Activated CD8-positive, alpha-beta T cell treated with anti-CD3 and anti-CD28 coated beads, Interleukin-2, amount 10 ng/mL, durations not matched to agents 7 days and 5 days (primary cell): ENCODE measurements around the gene C3. TPM values are rescaled to one million over a fixed set of nuclear protein-coding genes. Genes with fewer than 3 reads are reported as not detected.
A peak's percentile ranks its signal among the peaks of the same experiment; 100 is the strongest.

Experiments used
- ATAC-seq: fragments of 150-1000 bp; cut with Tn5 transposase; one replicate; pipeline ENCODE4 v1.10.0; 2021; ENCODE audit warnings: moderate library complexity
- CTCF ChIA-PET: fragments of 350-600 bp; sonication (Branson Sonifier 250); formaldehyde crosslinking; loops from one replicate; lab custom pipeline; 2021; ENCODE audit warnings: antibody characterized with exemption; lab: Charles Lee
- POLR2A ChIA-PET: fragments of 350-600 bp; sonication (Branson Sonifier 250); formaldehyde crosslinking; loops from one replicate; lab custom pipeline; 2021; ENCODE audit warnings: antibody characterized with exemption; lab: Charles Lee
- DNase-seq: peaks from one replicate; pipeline ENCODE4 v3.0.0-alpha.2; 2020
- H3K27ac Mint-ChIP-seq: one replicate; pipeline ENCODE4 v1.8.0; 2021; ENCODE audit warnings: mild to moderate bottlenecking, mixed read lengths
- H3K27me3 Mint-ChIP-seq: one replicate; pipeline ENCODE4 v1.8.0; 2021; ENCODE audit warnings: low read depth, mixed read lengths
- H3K36me3 Mint-ChIP-seq: one replicate; pipeline ENCODE4 v1.8.0; 2021; ENCODE audit warnings: low read depth, mixed read lengths
- H3K4me1 Mint-ChIP-seq: one replicate; pipeline ENCODE4 v1.8.0; 2021; ENCODE audit warnings: low read depth, mixed read lengths
- H3K4me3 Mint-ChIP-seq: one replicate; pipeline ENCODE4 v1.8.0; 2021; ENCODE audit warnings: mild to moderate bottlenecking, mixed read lengths
- H3K9me3 Mint-ChIP-seq: one replicate; pipeline ENCODE4 v1.8.0; 2022; ENCODE audit warnings: mixed read lengths; ENCODE audit not compliant: insufficient read depth
- total RNA-seq, 2 experiments: library from RNA; stranded (reverse); gene quantifications; one replicate each; pipeline ENCODE4 v1.2.3, GENCODE V29; 2021

The C3 gene
- total RNA-seq, 2 experiments from 2014 or later, result 0.52 to 1.2 TPM

DNA sequence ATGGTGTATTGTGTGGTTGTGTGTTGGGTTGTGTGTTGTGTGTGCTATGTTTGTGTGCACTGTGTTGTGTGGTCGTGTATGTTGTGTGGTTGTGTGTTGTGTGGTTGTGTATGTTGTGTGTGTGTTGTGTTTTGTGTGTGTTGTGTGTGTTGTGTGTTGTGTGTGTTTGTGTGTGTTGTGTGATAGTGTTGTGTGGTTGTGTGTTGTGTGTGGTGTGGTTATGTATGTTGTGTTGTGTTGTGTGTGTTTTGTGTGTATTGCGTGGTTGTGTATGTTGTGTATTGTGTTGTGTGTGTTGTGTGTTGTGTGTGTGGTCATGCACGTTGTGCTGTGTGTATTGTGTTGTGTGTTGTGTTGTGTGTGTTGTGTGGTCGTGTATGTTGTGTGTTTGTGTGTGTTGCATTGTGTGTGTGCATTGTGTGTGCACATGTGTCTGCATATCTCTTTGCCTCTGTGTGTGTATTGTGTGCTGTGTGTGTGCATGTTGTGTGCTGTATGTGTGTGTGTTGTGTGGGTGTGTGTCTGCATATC is 2.9 kb downstream of the C3 start:
- ChIA-PET POLR2A (no interaction called here), CTCF (no interaction called here)
- ATAC-seq (no peak), DNase-seq (no peak)
- Mint-ChIP-seq H3K27ac (peak overlapping the region; percentile 7), H3K36me3 (no peaks in the 10 kb centered on the region), H3K9me3 (no peaks in the 10 kb centered on the region), H3K4me3 (no peak overlapping the region), H3K27me3 (peaks cover 7% of the 10 kb centered on the region), H3K4me1 (peaks cover 34% of the 10 kb centered on the region)

DNA sequence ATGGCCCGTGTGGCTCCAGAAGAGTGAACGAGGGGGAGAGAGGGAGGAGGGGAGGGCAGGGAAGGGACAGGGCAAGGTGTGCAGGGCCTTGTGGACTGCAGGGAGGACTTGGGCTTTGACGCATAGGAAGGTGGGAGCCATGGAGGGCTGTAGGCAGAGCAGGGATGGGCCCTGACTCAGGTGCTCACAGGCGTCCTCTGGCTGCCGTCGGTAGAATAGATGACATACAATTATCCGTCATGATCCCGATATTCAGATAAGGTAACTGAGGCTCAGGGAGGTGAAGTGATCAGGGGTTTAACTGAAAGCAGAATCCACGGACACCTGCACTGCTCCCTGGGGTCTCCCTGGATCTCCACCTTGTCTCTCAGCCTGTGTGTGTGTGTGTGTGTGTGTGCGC is 3.4 kb downstream of the C3 start:
- H3K9me3 Mint-ChIP-seq, result no peaks in the 10 kb centered on the region
- CTCF ChIA-PET, result interaction anchor here (1.2 to 1.5 kb wide), 2 partner anchors 63 to 146 kb away, joined by 3 to 5 read pairs; no protein-coding TSS in a partner anchor
- H3K36me3 Mint-ChIP-seq, result no peaks in the 10 kb centered on the region
- ATAC-seq, result no peak
- POLR2A ChIA-PET, result no interaction called here
- H3K27ac Mint-ChIP-seq, result no peak overlapping the region
- H3K27me3 Mint-ChIP-seq, result peaks cover 7% of the 10 kb centered on the region
- peaks cover 32% of the 10 kb centered on the region for H3K4me1 Mint-ChIP-seq
- H3K4me3 Mint-ChIP-seq, result no peak overlapping the region
- DNase-seq, result no peak

DNA sequence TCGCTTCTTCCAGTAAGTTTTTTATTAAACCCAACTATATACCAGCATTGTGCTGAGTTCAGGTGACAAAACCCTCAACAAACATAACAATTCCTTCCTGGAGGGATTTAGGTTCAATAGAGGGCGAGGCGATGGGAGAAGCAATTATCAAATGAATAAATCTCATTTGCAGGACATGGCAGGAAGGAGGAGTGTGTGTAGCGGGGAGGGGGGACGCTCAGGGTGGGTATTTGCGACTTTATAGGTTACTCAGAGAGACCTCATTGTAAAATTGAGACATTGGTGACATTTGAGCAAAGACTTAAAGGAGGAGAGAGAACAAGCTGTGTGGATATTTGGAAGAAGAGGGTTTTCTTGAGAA is 3.9 kb downstream of the C3 start:
- CTCF ChIA-PET, result interaction anchor here (0.9 to 1.5 kb wide), 3 partner anchors 62 to 147 kb away, joined by 3 to 5 read pairs (median 3); no protein-coding TSS in a partner anchor
- Mint-ChIP-seq H3K36me3 (no peaks in the 10 kb centered on the region), H3K4me1 (peaks cover 28% of the 10 kb centered on the region), H3K4me3 (no peak overlapping the region), H3K9me3 (no peaks in the 10 kb centered on the region), H3K27me3 (peaks cover 9% of the 10 kb centered on the region), H3K27ac (no peak overlapping the region)
- POLR2A ChIA-PET, result no interaction called here
- ATAC-seq (no peak), DNase-seq (no peak)

DNA sequence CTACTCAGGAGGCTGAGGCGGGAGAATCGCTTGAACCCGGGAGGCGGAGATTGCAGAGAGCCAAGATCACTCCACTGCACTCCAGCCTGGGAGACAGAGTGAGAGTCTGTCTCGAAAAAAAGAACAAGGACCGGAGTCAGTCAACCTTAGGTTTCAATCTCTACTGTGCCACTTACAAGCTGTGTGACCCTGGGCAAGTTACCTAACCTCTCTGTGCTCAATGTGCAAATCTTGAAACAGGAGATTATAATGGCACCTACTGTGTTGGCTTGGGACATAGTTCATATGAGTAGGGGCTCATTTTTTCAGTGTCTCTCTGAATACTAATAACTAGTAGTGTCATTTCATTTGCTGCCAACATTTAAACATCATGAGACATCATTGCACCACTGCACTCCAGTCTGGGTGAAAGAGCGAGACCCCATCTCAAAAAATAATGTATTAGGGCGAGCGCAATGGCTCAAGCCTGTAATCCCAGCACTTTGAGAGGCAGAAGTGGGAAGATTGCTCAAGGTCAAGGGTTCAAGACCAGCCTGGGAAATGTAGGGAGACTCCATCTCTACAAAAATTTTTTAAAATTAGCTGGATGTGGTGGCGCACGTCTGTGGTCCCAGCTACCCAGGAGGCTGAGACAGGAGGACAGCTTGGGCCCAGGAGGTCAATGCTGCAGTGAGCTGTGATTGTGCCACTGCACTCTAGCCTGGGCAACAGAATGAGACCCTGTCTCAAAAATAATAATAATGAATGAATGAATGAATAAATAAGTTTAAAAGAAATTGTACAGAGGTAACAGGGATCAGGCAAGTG is 5.5 kb downstream of the C3 start:
- ChIA-PET CTCF (interaction anchor here (1.1 to 1.5 kb wide), 4 partner anchors 21 to 198 kb away, joined by 4 to 7 read pairs (median 5); partner anchors contain the start of gene GPR108), POLR2A (no interaction called here)
- DNase-seq, result no peak
- Mint-ChIP-seq H3K27me3 (peaks cover 25% of the 10 kb centered on the region), H3K4me3 (no peak overlapping the region), H3K9me3 (no peaks in the 10 kb centered on the region), H3K36me3 (no peaks in the 10 kb centered on the region), H3K4me1 (peaks cover 29% of the 10 kb centered on the region), H3K27ac (no peak overlapping the region)
- ATAC-seq, result no peak

DNA sequence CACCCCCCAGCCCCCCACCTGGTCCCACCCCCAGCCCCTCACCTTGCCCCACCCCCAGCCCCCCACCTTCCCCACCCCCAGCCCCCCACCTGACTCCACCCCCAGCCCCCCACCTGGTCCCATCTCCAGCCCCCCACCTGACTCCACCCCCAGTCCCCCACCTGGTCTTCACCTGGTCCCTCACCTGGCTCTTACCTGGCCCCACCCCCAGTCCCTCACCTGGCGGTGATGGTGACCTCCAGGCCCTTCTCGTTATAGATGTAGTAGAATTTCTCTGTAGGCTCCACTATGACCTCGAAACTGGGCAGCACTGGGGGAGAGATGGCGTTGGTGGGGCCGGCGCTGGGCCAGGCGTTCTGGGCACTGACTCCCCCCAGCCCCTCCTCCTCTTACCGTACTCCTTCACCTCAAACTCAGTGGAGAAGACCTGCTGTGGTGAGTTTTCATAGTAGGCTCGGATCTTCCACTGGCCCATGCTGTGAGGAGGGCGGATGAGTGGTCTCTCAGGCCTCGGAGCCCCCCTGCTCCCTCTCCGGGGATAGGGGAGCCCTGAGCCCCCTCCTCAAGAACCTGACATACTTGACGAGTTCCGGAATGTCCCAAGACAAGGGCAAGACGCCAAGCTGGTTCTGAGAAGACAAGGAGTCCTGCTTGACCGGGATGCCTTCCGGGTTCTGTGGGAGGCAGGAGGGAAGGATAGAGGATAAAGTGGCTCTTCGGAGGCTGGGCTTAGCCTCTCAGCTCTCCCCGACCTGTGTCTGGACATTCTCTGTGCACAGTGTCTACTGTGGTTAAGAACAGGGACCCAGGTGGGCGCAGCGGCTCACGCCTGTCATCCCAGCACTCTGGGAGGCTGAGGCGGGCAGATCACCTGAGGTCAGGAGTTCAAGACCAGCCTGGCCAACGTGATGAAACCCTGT is 6.4 kb downstream of the C3 start:
- ATAC-seq (no peak), DNase-seq (no peak)
- peaks cover 24% of the 10 kb centered on the region for H3K4me1 Mint-ChIP-seq
- CTCF ChIA-PET, result no interaction called here
- peak overlapping the region; percentile 24 for H3K27ac Mint-ChIP-seq
- H3K27me3 Mint-ChIP-seq, result peaks cover 33% of the 10 kb centered on the region
- H3K9me3 Mint-ChIP-seq, result no peaks in the 10 kb centered on the region
- POLR2A ChIA-PET, result no interaction called here
- no peak overlapping the region for H3K4me3 Mint-ChIP-seq
- no peaks in the 10 kb centered on the region for H3K36me3 Mint-ChIP-seq

DNA sequence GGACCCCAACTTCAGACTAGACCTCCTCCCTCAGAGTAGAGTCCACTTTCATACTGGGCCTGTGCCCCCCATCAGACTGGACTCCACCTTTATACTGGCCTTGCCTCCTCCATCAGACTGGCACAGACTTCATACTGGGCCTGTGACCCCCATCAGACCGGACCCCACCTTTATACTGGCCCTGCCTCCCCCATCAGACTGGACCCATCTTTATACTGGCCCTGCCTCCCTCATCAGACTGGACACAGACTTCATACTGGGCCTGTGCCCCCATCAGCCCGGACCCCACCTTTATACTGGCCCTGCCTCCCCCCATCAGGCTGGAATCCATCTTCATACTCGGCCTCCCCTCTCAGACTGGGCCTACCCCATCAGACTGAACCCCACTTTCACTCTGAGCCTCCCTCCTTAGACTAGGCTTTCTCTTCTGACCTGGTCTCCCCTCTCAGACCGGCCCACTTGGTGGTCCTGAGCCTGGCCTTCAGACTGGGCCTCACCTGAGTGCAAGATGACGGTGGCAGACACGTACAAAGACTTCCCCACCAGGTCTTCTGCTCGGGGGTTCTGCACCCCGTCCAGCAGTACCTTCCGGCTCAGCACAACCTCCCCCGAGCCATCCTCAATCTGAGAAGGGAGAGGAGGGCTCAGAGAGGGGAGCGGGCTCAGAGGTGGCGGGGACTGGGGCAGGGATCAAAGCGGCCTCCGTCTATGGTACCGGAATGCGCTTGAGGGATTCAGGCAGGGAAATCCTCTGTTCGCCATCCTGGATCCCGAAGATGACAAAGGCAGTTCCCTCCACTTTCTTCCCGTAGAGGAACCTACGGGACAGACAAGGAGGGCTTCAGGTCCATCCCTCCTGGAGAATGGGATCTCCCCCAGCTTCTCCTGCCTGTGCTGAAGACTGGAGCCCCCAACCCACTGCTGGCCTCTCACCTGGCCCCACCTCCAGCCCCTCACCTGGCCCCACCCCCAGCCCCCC is 7.5 kb downstream of the C3 start:
- H3K4me1 Mint-ChIP-seq, result peaks cover 19% of the 10 kb centered on the region
- no peak overlapping the region for H3K27ac Mint-ChIP-seq
- H3K27me3 Mint-ChIP-seq, result peaks cover 36% of the 10 kb centered on the region
- no peaks in the 10 kb centered on the region for H3K9me3 Mint-ChIP-seq
- ATAC-seq (no peak), DNase-seq (no peak)
- ChIA-PET CTCF (no interaction called here), POLR2A (no interaction called here)
- no peaks in the 10 kb centered on the region for H3K36me3 Mint-ChIP-seq
- H3K4me3 Mint-ChIP-seq, result no peak overlapping the region

DNA sequence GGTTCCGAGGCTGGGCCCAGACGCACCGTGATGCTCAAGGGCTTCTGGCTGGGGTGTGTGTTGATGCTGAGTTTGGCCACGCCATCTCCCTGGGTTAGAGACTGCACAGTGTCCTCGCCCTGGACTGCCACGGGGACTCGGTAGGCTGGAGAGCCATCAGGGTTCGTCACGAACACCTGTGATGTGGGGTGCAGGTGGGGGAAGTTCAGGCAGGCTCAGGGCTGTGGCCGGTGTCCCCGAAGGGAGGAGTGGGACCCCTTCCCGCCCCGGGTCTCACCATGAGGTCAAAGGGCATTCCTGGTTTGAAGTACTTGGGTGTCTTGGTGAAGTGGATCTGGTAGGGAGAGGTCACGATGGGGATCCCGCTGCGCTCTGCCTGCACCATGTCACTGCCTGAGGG is 8.2 kb downstream of the C3 start:
- H3K27me3 Mint-ChIP-seq, result peaks cover 34% of the 10 kb centered on the region
- CTCF ChIA-PET, result no interaction called here
- H3K4me1 Mint-ChIP-seq, result peaks cover 15% of the 10 kb centered on the region
- POLR2A ChIA-PET, result no interaction called here
- H3K9me3 Mint-ChIP-seq, result no peaks in the 10 kb centered on the region
- H3K36me3 Mint-ChIP-seq, result no peaks in the 10 kb centered on the region
- DNase-seq, result no peak
- no peak overlapping the region for H3K27ac Mint-ChIP-seq
- no peak for ATAC-seq
- H3K4me3 Mint-ChIP-seq, result no peak overlapping the region

DNA sequence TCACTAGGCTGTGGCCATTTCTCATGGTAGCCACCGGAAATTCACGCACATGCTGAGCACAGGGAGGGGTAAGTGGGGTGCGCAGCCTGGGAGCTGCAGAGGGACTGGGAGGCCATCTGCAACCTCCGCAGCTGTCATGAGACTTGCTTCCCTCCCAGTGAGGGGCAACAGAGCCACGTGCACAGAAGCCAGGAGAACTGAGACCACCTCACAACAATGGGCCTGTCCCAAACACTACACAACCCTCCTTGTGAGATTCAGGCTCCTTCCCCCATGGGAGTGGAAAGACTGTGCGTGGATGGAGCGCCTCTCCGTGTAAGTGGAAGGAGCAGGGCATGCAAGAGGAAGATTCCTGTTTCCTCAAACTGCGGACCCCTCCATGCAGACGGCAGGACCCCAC is 8.8 kb downstream of the C3 start:
- POLR2A ChIA-PET, result no interaction called here
- no peak for ATAC-seq
- peaks cover 15% of the 10 kb centered on the region for H3K4me1 Mint-ChIP-seq
- no peak overlapping the region for H3K4me3 Mint-ChIP-seq
- no peak overlapping the region for H3K27ac Mint-ChIP-seq
- peaks cover 32% of the 10 kb centered on the region for H3K27me3 Mint-ChIP-seq
- no peaks in the 10 kb centered on the region for H3K9me3 Mint-ChIP-seq
- CTCF ChIA-PET, result no interaction called here
- H3K36me3 Mint-ChIP-seq, result no peaks in the 10 kb centered on the region
- no peak for DNase-seq

DNA sequence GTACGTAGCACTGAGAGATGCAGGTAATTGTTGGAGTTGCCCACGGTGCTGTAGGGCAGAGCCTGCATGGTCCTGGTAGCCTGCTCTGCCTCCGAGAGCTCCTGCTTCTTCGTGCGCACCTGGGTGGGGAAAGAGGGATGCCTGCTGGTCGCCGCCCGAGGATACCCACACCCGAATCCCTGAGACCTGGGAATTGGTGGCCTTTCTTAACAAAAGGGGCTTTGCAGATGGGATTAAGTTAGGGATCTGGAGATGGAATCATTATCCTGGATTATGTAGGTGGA is 9.4 kb downstream of the C3 start:
- CTCF ChIA-PET, result no interaction called here
- peaks cover 15% of the 10 kb centered on the region for H3K4me1 Mint-ChIP-seq
- peaks cover 29% of the 10 kb centered on the region for H3K27me3 Mint-ChIP-seq
- POLR2A ChIA-PET, result no interaction called here
- H3K27ac Mint-ChIP-seq, result no peak overlapping the region
- H3K9me3 Mint-ChIP-seq, result no peaks in the 10 kb centered on the region
- no peaks in the 10 kb centered on the region for H3K36me3 Mint-ChIP-seq
- no peak overlapping the region for H3K4me3 Mint-ChIP-seq
- ATAC-seq, result no peak
- DNase-seq, result no peak

DNA sequence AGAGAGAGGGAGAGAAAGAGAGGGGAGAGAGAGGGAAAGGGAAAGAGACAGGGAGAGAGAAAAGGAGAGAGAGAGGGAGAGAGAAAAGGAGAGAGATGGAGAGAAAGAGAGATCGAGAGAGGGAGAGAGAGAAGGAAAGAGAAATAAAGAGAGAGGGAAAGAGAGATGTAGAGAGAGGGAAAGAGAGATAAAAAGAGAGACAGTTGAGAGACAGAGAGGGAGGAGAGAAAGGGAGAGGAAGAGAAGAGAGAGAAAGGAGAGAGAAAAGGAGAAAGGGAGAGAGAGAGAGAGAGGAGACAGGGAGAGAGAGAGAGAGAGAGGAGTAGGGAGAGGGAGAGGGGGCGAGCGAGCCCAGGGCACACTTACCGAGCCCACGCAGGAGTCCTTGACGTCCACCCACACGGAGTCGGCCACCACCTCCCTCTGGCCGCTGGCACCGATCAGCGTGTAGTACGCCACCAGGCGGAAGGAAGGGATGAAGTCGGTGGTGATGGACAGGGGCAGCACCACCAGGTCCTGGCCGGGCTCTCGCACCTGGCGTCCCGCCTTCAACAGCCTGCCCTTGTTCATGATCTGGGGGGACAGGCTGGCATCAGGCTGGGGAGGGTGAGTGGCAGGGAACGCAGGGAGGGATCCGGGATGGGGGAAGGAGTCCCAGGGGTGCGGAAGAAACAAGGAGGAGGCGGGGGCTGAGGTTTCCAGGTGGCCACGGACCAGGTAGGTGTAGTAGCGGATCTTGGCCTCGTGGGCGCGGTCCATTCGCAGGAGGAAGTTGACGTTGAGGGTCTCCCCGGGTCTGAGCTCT is 10.0 kb downstream of the C3 start:
- ATAC-seq, result peak; percentile 45

DNA sequence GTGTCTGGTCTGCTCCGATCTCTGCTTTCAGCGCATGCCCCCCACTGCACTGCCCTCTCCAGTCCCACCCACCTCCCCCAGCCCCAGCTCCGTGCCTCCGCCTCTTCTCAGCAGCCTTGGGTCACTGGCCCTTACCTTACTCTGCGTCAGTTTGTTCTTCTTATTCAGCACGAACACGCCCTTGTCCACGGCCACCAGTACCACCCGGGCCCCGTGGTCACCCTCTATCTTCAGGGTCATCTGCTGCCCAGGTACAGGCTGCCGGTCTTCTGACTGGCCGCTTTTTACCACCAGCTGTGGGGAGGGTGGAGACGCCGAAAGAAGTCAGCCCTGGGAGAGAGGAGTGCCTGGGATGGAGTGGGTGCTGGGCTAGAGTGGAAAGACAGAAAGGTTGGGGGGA is 10.9 kb downstream of the C3 start:
- H3K9me3 Mint-ChIP-seq, result no peaks in the 10 kb centered on the region
- ATAC-seq (no peak), DNase-seq (no peak)
- H3K4me3 Mint-ChIP-seq, result no peak overlapping the region
- peaks cover 29% of the 10 kb centered on the region for H3K27me3 Mint-ChIP-seq
- CTCF ChIA-PET, result no interaction called here
- H3K4me1 Mint-ChIP-seq, result peaks cover 15% of the 10 kb centered on the region
- POLR2A ChIA-PET, result no interaction called here
- H3K36me3 Mint-ChIP-seq, result no peaks in the 10 kb centered on the region
- no peak overlapping the region for H3K27ac Mint-ChIP-seq

More for the DNA sequence above, 10.0 kb downstream of the C3 start:
- H3K36me3 Mint-ChIP-seq, result no peaks in the 10 kb centered on the region
- DNase-seq, result no peak
- ChIA-PET CTCF (no interaction called here), POLR2A (no interaction called here)
- H3K27ac Mint-ChIP-seq, result no peak overlapping the region
- peaks cover 15% of the 10 kb centered on the region for H3K4me1 Mint-ChIP-seq
- peak overlapping the region; percentile 22 for H3K4me3 Mint-ChIP-seq
- H3K27me3 Mint-ChIP-seq, result peaks cover 29% of the 10 kb centered on the region
- H3K9me3 Mint-ChIP-seq, result no peaks in the 10 kb centered on the region
